ENCODE results near the gene PEX3.

Gene PEX3

DNA sequence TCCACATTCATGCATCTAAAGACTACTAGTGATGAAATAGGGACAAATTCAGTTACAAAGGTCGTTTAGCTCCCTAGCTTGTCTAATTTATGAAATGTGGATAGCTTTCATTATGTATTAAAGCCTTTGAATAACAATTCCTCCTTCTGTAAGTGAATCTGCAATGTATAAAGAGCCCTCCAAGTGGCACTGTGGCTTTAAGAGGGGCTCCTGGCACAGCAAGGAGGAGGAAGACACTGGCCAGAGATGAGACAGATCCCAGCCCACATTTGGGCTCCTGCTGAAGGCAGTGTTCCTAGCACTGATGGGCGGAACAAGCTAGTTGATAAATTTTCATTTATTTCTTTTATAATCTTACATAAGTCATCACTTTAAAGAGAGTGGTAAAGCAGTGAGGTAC, 78.5 kb downstream of the PEX3 start:
- H3K27ac ChIP-seq (ENCODE audit: low read depth, low read length) = no peak overlapping the region
- WGBS (ENCODE audit: extremely low coverage, insufficient coverage, insufficient read length) = no CpG with 5 or more reads among the region's 2 CpGs

DNA sequence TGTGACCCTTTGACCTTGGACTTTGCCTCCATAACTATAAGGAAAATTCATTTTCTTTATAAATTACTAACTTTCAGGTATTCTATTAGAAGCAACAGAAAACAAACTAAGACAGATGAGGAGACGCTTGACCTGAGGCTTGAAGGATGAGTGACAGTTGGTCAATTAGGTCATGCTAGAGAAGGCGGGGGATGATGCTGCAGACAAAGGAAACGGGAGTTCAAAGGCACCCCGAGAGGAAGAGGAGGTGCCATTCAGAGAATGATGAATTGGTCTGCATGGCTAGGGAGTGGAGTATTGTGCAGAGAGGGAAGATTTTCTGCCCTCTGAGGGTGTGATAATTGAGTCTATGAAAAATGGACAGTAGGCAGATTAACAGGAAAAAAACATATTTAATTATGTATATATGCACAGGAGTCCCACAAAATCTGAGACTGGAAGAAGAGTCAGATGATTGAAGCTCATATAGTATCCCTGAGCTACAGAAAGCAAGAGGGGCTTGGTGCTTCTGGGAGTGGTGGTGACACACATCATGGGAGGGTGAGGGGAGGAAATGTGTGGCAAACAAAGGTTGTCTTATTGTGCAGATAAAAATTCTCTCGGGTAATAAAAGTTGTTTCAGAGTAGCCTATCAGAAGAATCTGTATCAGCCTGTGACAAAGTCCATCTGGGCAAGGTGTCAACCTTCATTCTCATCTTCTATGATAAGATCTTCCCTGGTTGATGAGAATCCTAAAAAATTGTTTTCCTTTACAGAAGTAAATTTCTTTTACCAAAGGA, 81.3 kb downstream of the PEX3 start:
- Histone ChIP-seq H2BK5ac (ENCODE audit: low read depth, low read length, poor library complexity) (no peak overlapping the region), H3K79me2 (ENCODE audit: control insufficient read depth, insufficient read depth, low read length, poor library complexity) (no peaks in the 10 kb centered on the region), H3K27ac (ENCODE audit: low read depth, low read length) (no peak overlapping the region), H4K8ac (ENCODE audit: low read depth, low read length) (no peak overlapping the region), H2BK12ac (ENCODE audit: low read length) (no peak overlapping the region), H2AFZ (ENCODE audit: insufficient read depth, low read length, poor library complexity) (no peak overlapping the region), H3K23ac (ENCODE audit: low read length) (no peak overlapping the region), H3K36me3 (ENCODE audit: control insufficient read depth in 1 of 2, insufficient read depth in 2 of 2, low read length in 2 of 2) (no peaks in the 10 kb centered on the region), H3K4ac (ENCODE audit: low read depth, low read length) (no peak overlapping the region), H4K12ac (ENCODE audit: low read depth, low read length) (no peak overlapping the region), H3K79me1 (ENCODE audit: low read length) (peaks cover 3% of the 10 kb centered on the region), H3K4me3 (ENCODE audit: low read depth, low read length) (no peak overlapping the region), H3K4me2 (ENCODE audit: low read length) (no peak overlapping the region), H3K9ac (ENCODE audit: low read length) (no peak overlapping the region), H2AK5ac (ENCODE audit: low read length) (no peak overlapping the region), H4K91ac (ENCODE audit: low read depth, low read length) (no peak overlapping the region), H3K9me3 (ENCODE audit: insufficient read depth, low read depth, low read length) (no peaks in the 10 kb centered on the region), H3K14ac (ENCODE audit: low read length) (no peak overlapping the region), H3K18ac (ENCODE audit: low read length) (no peak overlapping the region), H3K4me1 (ENCODE audit: control insufficient read depth in 1 of 2, insufficient read depth in 2 of 2, low read length in 2 of 2) (no peaks in the 10 kb centered on the region), H2BK120ac (ENCODE audit: insufficient read depth, low read length, poor library complexity) (no peak overlapping the region), H3K27me3 (ENCODE audit: insufficient read depth, low read length) (peaks cover 7% of the 10 kb centered on the region)
- DNase-seq = no peak
- WGBS (ENCODE audit: extremely low coverage, insufficient coverage, insufficient read length) = no CpG with 5 or more reads among the region's 5 CpGs

More for the DNA sequence above, 78.5 kb downstream of the PEX3 start:
- H3K18ac ChIP-seq (ENCODE audit: low read length) = no peak overlapping the region
- no peak overlapping the region for H3K4me2 ChIP-seq (ENCODE audit: low read length)
- no peak overlapping the region for H4K12ac ChIP-seq (ENCODE audit: low read depth, low read length)
- H3K9me3 ChIP-seq (ENCODE audit: insufficient read depth, low read depth, low read length) = no peaks in the 10 kb centered on the region
- no peak for DNase-seq
- no peaks in the 10 kb centered on the region for H3K27me3 ChIP-seq (ENCODE audit: insufficient read depth, low read length)
- no peak overlapping the region for H2BK120ac ChIP-seq (ENCODE audit: insufficient read depth, low read length, poor library complexity)
- H4K91ac ChIP-seq (ENCODE audit: low read depth, low read length) = no peak overlapping the region
- H2BK12ac ChIP-seq (ENCODE audit: low read length) = no peak overlapping the region
- H3K36me3 ChIP-seq (ENCODE audit: control insufficient read depth in 1 of 2, insufficient read depth in 2 of 2, low read length in 2 of 2) = no peaks in the 10 kb centered on the region
- no peaks in the 10 kb centered on the region for H3K79me2 ChIP-seq (ENCODE audit: control insufficient read depth, insufficient read depth, low read length, poor library complexity)
- H3K4me3 ChIP-seq (ENCODE audit: low read depth, low read length) = no peak overlapping the region
- no peak overlapping the region for H2BK5ac ChIP-seq (ENCODE audit: low read depth, low read length, poor library complexity)
- no peaks in the 10 kb centered on the region for H3K4me1 ChIP-seq (ENCODE audit: control insufficient read depth in 1 of 2, insufficient read depth in 2 of 2, low read length in 2 of 2)
- H3K79me1 ChIP-seq (ENCODE audit: low read length) = no peaks in the 10 kb centered on the region
- no peak overlapping the region for H2AFZ ChIP-seq (ENCODE audit: insufficient read depth, low read length, poor library complexity)
- no peak overlapping the region for H3K14ac ChIP-seq (ENCODE audit: low read length)
- no peak overlapping the region for H3K9ac ChIP-seq (ENCODE audit: low read length)
- H4K8ac ChIP-seq (ENCODE audit: low read depth, low read length) = no peak overlapping the region
- no peak overlapping the region for H2AK5ac ChIP-seq (ENCODE audit: low read length)
- no peak overlapping the region for H3K4ac ChIP-seq (ENCODE audit: low read depth, low read length)
- no peak overlapping the region for H3K23ac ChIP-seq (ENCODE audit: low read length)

DNA sequence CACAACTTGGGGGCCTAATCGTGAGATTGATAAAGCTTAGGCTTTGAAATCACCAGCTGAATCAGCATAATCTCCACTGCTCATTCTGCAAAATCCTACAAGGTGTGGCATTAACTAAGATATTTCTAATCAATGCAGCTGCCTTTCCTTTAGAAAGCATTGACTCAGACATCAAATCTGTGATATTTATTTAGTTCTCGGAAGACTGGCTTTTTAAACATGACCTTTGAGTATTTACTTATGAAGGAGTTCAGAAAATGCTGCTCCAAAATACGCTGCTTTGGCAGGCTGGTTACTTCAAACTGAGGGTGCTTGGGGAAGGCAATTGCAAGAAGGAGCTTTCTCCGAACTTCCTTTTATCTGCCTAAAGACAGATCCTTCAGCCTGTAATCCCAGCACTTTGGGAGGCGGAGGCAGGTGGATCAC, 84.6 kb downstream of the PEX3 start:
- Histone ChIP-seq H3K4me1 (ENCODE audit: control insufficient read depth in 1 of 2, insufficient read depth in 2 of 2, low read length in 2 of 2) (peaks cover 0 to 2% of the 10 kb centered on the region in 2 experiments), H2BK120ac (ENCODE audit: insufficient read depth, low read length, poor library complexity) (no peak overlapping the region), H3K79me2 (ENCODE audit: control insufficient read depth, insufficient read depth, low read length, poor library complexity) (no peaks in the 10 kb centered on the region), H2AFZ (ENCODE audit: insufficient read depth, low read length, poor library complexity) (no peak overlapping the region), H4K91ac (ENCODE audit: low read depth, low read length) (no peak overlapping the region), H4K8ac (ENCODE audit: low read depth, low read length) (no peak overlapping the region), H3K9me3 (ENCODE audit: insufficient read depth, low read depth, low read length) (no peaks in the 10 kb centered on the region), H3K79me1 (ENCODE audit: low read length) (peaks cover 3% of the 10 kb centered on the region), H3K14ac (ENCODE audit: low read length) (no peak overlapping the region), H2BK5ac (ENCODE audit: low read depth, low read length, poor library complexity) (no peak overlapping the region), H2AK5ac (ENCODE audit: low read length) (no peak overlapping the region), H3K4me2 (ENCODE audit: low read length) (no peak overlapping the region), H3K4me3 (ENCODE audit: low read depth, low read length) (no peak overlapping the region), H3K9ac (ENCODE audit: low read length) (no peak overlapping the region), H2BK12ac (ENCODE audit: low read length) (no peak overlapping the region), H4K12ac (ENCODE audit: low read depth, low read length) (no peak overlapping the region), H3K27ac (ENCODE audit: low read depth, low read length) (no peak overlapping the region), H3K4ac (ENCODE audit: low read depth, low read length) (no peak overlapping the region), H3K36me3 (ENCODE audit: control insufficient read depth in 1 of 2, insufficient read depth in 2 of 2, low read length in 2 of 2) (no peaks in the 10 kb centered on the region), H3K27me3 (ENCODE audit: insufficient read depth, low read length) (peaks cover 11% of the 10 kb centered on the region), H3K18ac (ENCODE audit: low read length) (no peak overlapping the region), H3K23ac (ENCODE audit: low read length) (no peak overlapping the region)
- DNase-seq = no peak
- no CpG with 5 or more reads among the region's 5 CpGs for WGBS (ENCODE audit: extremely low coverage, insufficient coverage, insufficient read length)

DNA sequence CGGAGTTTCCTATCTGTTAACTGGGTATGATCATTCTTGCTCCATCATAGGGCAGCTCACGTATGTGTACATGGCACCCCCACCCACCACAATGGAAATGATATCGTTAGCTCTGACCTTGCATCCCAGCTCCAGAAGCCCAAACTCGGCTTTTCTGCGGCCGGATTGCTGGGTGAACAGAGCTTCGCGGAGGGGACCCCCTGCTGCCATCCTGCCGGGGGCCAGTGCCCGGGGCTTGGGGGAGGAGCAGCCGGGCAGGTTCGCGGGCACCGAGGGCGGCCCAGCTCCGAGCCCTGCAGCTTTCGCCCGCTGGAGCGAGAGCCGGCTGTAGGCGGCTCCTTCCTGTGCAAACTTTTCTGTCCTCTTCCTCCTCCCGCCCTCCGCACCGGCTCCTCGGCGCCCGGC, 85.9 kb downstream of the PEX3 start:
- H3K23ac ChIP-seq (ENCODE audit: low read length) = no peak overlapping the region
- H2AFZ ChIP-seq (ENCODE audit: insufficient read depth, low read length, poor library complexity) = peak overlapping the region; percentile 79
- H3K9me3 ChIP-seq (ENCODE audit: insufficient read depth, low read depth, low read length) = no peaks in the 10 kb centered on the region
- no peak overlapping the region for H3K27ac ChIP-seq (ENCODE audit: low read depth, low read length)
- H2BK5ac ChIP-seq (ENCODE audit: low read depth, low read length, poor library complexity) = no peak overlapping the region
- peak overlapping the region; percentile 63 for H3K4me2 ChIP-seq (ENCODE audit: low read length)
- no peak overlapping the region for H4K91ac ChIP-seq (ENCODE audit: low read depth, low read length)
- peak overlapping the region; percentile 69 for H3K4me3 ChIP-seq (ENCODE audit: low read depth, low read length)
- WGBS (ENCODE audit: extremely low coverage, insufficient coverage, insufficient read length) = no CpG with 5 or more reads among the region's 27 CpGs
- no peak overlapping the region for H4K12ac ChIP-seq (ENCODE audit: low read depth, low read length)
- H3K9ac ChIP-seq (ENCODE audit: low read length) = no peak overlapping the region
- H3K79me2 ChIP-seq (ENCODE audit: control insufficient read depth, insufficient read depth, low read length, poor library complexity) = no peaks in the 10 kb centered on the region
- peaks cover 11% of the 10 kb centered on the region for H3K27me3 ChIP-seq (ENCODE audit: insufficient read depth, low read length)
- no peaks in the 10 kb centered on the region for H3K36me3 ChIP-seq (ENCODE audit: control insufficient read depth in 1 of 2, insufficient read depth in 2 of 2, low read length in 2 of 2)
- H2BK12ac ChIP-seq (ENCODE audit: low read length) = no peak overlapping the region
- H3K4ac ChIP-seq (ENCODE audit: low read depth, low read length) = no peak overlapping the region
- peaks cover 3% of the 10 kb centered on the region for H3K79me1 ChIP-seq (ENCODE audit: low read length)
- H2BK120ac ChIP-seq (ENCODE audit: insufficient read depth, low read length, poor library complexity) = no peak overlapping the region
- no peak overlapping the region for H3K14ac ChIP-seq (ENCODE audit: low read length)
- DNase-seq = peak; percentile 20 to 33
- H4K8ac ChIP-seq (ENCODE audit: low read depth, low read length) = no peak overlapping the region
- no peak overlapping the region for H3K18ac ChIP-seq (ENCODE audit: low read length)
- H2AK5ac ChIP-seq (ENCODE audit: low read length) = no peak overlapping the region
- H3K4me1 ChIP-seq (ENCODE audit: control insufficient read depth in 1 of 2, insufficient read depth in 2 of 2, low read length in 2 of 2) = peaks cover 0 to 2% of the 10 kb centered on the region in 2 experiments

Measured in trophoblast cell (in vitro differentiated cells and primary cell).